Limb (tissue), 2 donors: Measurements from ENCODE around the gene KATNAL2.
"Not testable (repeated sequence)": the region's sequence is repeated elsewhere in the genome, so short reads cannot be mapped to it uniquely, and the experiment has no call there.

Experiments
- DNase-seq, 2 donors: peaks; one replicate each; pipeline ENCODE4 v3.0.0-alpha.2; 2016; ENCODE audit errors: extremely low spot score in 2 of 2

The KATNAL2 gene

DNA sequence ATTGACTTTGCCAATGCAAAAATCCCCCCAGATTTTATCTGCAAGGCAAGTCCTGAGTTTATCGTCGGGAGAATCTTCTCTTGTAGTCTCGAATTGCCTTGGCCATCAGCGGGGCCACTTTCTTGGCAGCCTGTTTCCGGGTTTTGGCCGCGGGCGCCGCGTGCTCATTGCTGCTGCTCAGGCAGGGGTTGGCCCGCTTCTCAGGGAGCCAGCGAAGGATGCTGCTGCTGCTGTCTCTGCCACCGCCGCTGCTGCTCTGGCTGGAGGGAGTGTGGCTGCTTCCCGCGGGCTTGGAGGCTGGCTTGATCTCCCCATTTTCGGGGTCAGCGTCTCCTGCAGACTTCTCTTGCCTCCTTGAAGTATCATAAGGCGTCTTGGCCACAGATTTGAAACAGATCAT is 115.5 kb downstream of the KATNAL2 start:
- no peak for DNase-seq

DNA sequence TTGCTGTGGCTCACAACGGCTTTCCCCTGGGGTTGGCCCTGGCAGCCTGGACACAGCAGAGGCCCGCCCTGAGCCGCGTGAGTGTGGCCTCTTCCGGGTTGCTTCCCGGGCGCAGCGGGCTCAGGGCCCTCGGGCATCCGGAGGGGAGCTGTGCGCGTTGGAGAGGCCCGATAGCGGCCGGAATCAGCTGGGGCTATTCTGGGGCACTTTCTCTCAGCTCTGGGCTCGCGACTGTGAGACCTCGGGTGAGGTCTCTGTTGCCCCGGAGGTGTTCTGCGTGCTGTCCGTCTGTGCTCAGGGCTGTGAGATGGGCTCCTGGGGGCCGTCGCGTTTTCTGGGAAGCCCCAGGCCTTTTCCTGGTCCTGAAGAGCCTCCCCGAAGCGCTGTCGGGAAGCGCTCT is 117.2 kb downstream of the KATNAL2 start:
- not testable (repeated sequence) for DNase-seq

DNA sequence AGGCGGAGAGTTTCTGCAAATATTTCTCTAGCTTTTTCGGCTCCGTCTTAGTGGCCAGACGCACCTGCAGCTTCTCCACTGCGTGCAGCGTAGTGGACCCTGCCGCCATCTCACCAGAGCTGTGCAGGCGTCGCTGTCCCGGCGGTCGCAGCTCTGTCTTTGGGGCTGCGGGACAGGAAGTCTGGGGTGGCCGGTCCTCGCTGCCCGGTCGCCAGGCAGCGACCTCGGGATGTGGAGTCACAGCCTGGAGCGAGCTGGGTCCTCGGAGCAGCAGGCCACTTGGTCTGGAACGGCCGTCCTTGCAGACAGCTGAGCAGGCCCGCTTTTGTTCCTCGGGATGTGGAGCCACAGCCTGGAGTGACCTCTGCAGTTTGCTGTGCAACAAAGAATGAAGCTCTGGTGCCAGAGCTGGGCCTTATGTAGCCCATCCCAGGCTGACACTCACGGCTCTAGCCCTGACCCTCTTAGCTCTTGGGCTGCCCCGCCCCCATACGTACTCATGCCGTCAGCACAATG is 117.8 kb downstream of the KATNAL2 start, which contains the start of gene ELOA2:
Gene ELOA2 (minus strand): TSS at position 466 of the 516 bp plus-strand sequence. CDS start 357 bp downstream, at position 109.
- DNase-seq: no peak

DNA sequence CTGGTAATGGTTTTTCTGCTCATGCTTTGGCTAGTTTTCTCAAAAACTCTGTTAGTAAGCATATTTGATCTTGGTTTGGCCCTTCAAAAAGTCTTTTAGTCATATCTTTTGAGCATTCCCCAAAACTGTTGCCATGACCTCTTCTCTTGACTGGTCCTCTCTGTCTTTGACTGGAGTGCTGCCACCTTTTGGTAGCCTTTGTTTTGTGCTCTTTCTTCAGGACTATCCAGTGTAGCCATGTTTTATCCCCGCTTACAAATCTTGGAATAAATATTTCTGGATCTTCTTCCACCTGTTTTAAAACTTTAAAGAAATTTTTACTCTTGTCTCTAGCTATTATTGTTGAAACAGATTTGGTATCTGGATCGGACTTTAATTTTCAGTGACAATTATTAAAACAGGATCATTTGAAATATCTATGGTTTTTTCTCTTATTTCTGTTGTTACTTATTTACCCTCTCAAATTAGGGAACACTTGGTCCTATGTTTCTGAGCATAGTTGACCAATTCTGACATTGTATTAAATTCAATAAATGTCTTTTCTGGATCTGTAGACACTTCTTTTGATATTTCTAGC is 119.0 kb downstream of the KATNAL2 start:
- DNase-seq: no peak

DNA sequence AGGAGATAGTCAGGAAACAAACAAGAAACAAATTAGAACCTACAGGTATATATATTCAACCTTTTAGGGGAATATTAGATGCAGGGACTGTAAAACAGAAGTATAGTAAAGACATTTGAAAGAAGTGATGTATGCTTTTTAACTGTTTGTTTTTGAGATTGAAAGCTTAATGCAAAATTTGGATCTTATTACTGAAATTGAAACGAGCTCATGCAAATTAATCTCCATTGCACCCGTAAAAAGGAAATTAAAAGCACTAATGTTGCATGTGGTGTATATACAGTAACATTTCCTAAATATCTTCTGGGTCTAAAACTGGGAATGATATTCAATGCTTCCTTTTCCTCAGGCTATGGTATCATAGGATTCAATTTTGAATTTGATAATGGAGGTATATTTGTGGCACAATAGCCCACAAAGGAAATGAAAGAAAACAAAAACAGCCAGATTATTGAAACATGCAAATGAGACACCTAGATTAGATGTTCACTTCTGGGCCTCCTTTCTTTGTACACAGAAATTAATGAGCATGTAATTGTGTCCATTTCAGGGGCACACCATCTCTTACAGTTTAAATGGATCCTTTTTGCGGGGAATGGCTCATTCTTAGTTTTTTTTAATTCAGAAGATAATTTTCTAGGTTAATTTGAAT is 119.7 kb downstream of the KATNAL2 start:
- no peak for DNase-seq

DNA sequence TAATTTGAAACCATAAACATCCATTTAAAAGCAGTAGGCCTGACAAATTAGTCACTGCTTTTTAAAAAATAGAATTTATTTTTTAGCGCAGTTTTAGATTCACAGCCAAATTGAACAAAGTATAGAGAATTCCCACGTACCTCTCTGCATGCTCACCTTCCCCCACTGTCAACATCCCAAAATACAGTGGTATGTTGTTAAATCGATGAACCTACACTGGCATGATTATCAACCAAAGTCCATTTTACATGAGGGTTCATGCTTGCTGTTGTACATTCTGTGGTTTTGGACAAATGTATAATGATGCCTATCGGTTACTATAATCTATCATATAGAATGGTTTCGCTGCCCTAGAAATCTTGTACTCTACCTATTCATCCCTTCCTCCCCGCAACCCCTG is 123.6 kb downstream of the KATNAL2 start:
- DNase-seq: no peak

DNA sequence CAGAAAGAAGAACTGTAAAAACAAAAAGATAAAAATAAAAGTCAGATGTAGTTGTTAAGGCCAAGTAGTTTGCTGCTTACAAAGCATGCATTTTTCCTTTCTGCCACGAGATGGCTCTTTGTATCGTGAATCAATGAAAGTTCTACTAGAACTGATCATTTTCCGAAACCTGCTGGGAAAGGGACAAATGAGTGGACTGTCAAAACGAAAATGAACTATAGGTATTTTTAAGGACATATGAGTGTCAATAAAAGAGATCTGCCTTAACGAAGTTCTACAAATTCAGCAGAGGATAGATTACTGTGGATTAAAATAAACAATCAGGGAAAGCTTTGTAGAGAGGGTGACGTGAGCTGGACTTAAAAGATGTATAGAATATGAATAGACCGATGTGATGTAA is 133.1 kb downstream of the KATNAL2 start:
- DNase-seq: peak in 1 of 2 donors; percentile 38

DNA sequence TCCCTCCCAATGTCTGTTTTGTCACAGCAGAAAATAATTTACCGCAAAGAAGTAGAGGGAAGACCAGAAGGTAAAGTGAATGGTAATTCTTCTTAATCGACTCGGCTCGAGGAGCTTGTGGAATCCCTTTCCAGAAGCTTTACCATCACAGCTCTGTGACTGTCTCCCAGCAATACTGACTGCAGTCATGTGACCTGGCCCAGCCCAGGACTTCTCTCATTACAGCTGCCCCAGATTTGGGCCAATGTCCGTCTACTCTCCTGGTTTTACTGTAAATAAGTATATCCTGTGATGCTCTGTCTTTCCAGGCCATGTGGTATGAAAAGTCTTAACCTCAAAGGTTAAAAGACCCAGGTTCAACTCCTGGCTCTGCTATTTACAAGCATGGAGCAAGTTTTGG is 137.0 kb downstream of the KATNAL2 start:
- DNase-seq: no peak

DNA sequence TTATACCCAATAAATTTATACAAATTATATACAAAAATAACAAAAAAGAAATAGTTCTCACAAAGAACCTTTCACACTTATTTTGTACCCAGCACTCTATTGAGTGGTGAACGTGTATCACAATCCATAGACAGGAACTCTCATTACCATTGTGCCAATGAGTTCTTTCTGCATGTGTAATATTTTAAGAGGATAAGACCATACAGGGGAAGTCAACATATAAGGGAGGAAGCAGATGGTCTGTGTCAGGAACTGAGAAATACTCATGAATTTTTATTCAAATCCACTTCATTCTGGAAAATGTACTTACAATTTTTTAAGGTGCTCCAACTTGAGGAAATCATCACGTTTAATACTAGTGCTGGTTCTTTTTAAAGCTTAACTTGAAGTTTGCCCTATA is 145.1 kb downstream of the KATNAL2 start:
- no peak for DNase-seq

DNA sequence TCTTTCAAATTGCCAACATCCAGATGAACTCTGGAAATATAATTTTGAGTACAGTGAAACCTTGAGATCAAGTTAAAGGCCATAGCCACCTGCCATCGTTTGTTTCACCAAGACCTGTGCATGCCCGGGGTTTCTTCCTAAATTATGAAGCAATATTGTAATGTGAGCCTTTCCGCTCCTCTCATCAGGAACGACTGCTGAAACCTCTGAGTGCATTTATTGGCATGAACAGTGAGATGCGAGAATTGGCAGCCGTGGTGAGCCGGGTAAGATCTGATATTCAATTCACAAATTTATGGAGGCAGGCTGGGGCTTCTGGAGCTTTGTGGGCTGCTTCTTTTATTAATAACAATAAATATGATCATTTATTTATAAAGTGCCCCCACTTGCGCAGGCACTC is 145.7 kb downstream of the KATNAL2 start:
- no peak for DNase-seq

DNA sequence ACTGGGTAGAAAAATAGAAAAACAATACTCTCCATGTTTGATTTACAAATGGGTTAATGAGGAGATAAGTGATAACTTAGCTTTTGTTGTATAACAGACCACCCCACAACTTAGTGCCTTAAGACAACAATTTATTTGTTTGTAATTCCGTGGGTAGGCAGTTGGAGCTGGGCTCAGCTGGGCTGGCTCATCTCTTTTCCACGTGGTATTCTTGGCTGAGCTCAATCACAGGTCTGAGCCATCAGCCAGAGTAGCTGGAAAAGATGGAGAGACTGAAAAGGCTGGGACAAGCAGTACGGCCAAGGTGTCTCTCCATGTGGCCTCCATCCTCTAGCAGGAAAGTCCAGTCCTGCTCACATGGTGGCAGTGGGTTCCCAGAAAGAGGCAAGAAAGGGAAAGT is 150.2 kb downstream of the KATNAL2 start:
- DNase-seq: no peak

DNA sequence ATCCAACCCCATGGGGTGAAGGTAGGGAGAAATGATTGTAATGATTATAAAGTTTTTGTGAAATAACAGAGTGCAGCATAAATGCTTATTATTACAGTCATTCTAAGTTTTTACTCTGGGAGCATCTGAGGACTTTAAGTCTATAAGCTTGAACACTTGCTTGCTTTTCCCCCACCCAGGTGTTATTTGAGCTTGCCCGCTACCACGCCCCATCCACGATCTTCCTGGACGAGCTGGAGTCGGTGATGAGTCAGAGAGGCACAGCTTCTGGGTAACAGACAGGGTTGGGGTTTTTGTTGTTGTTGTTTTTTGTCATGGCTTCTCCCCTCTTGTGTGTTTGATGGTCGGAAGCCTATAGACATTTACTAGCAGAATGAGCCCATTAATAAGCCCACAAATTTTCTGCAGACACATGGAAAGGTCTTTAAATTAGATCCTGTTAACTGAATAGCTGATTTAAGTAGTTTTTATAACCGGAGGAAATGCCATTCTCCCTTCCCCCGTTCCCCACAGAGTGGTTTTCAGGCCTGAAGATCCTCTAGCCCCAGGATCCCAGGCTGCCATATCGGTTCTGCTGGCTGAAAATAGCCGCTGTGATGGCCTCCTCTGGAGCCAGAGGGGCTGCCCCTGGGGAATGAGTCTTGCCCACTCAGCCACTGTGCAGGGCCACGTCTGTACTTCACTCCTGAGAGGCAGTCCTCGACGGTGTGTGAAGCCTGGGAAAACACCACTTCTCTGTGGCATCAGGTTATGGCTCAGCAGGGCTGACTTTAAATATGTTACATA is 157.9 kb downstream of the KATNAL2 start:
- no peak for DNase-seq

DNA sequence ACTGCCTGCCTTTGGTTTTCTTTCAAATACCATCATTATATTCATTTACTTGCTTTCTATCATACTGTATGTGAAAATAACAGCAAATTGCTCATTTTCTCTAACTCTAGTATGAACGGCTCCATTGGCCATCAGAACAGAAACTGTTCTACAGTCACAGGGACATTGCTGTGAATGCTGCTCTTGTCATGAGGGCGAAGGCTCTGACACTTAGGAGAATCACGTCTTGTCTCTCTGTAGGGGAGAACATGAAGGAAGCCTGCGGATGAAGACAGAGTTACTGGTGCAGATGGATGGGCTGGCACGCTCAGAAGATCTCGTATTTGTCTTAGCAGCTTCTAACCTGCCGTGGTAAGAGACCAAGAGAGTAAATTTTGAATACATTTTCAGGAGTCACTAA is 159.7 kb downstream of the KATNAL2 start:
- no peak for DNase-seq

DNA sequence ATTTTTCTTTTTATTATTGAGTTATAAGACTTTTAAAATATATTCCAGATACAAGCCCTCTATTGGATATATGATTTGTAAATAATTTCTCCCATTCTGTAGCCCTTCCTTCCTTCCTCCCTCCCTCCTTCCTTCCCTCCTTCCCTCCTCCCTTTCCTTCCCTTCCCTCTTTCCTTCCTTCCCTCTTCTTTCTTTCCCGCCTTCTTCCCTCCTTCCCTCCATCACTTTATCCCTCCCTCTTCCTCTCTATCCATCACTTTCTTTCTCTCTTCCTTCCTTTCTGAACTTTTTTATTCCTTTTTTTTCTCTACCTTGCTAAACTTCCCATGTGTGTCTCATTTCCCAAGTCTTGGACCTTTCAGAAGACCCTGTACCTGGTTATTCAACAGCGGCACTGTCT is 163.5 kb downstream of the KATNAL2 start:
- no peak for DNase-seq

DNA sequence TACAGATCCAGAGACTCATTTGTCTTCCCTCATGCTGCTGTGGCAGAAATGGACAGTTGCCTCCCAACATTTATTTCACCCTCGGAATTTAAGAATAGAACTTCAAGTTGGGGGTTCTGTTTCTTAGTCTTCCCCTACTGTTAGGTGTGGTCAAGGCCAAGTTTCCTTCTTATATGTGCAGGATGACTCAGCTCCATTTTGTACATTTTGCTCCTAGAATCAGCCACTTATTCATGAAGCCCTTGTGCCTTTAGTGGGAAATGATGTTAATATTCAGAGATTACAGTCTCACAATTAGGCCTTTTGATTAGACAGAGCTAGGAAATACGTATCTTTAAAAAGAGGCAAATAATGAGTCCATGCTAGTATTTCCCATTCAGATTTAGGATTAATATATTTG is 164.2 kb downstream of the KATNAL2 start:
- DNase-seq: no peak

DNA sequence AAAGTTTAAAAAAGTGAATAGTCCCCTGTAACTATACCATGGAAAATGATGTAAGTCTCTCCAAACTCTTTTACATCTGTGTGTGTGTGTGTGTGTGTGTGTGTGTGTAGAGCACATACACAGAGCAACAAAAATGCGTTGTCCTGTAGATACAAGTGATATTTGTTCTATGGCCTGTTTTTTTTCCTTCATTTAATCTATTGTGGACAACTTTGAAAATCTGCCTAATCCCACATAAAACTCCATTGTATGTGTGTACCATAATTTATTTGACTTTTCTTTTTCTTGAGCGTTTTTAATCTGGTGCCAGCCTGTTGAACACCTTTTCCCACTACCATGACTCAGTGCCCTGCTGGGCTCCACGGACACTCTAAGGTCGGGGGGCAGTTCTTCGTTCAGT is 170.3 kb downstream of the KATNAL2 start:
- no peak for DNase-seq

DNA sequence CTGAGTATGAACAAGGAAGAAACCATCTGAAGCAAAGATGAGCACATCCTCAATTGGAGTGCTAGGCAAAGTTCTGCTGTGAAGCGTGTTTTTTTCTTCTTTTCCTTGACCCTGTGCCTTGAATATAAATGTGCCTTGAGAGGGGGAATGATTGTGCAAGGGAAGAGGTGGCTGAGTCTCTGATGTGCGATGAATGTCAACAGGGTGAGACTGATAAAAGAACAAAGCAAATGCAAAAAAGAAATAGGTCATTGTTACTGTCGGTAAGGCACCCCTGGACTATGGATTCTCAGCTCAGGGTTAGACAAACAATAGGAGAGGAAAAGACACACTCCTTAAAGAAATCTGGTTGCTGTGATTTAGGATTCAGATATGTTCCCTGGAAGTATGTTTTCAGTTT is 178.4 kb downstream of the KATNAL2 start:
- no peak for DNase-seq

DNA sequence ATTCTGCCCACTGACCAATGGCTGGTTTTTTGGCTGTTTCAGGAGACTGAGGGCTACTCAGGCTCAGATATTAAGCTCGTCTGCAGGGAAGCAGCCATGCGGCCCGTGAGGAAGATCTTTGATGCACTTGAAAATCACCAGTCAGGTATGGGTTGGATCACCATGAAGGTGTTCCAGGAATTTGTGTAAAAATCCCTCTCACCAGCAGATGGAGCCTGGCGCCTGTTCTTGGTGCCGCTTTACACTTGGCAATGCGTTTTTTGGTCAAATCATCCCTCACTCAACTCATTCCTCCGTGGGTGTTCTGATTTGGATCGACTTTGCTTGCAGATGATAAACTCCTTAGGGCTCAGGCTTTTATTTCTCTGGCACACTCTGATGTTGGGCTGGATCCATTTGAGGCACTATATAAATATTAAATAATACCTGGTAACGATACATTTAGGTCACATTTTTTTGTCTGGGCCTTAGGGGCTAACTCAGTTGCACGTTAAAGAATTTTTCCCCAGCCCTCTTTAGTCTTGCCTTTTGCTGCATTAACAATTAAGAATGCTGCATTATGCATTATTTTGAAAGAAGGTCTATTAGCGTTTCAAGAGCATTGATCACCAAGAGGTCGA is 182.9 kb downstream of the KATNAL2 start:
- DNase-seq: peak; percentile 30 to 71

DNA sequence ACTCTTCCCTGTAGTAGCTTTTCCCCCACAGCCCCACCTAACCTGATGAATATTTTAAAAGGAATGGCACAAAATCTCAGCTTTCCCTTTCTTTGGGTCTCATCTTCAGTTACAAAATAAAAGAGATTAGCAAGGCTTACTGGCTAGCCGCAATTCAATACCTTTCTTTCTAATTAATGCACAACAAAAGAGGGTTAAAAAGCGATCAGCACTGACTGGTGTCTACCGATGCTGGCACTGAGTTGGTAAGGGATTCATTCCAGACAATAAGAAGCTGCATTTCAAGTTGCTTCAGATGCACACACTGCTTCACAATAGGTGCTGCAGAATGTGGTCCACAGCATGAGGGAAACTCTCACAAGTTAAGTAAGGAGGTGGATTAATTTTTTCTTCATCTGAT is 191.0 kb downstream of the KATNAL2 start:
- no peak for DNase-seq

DNA sequence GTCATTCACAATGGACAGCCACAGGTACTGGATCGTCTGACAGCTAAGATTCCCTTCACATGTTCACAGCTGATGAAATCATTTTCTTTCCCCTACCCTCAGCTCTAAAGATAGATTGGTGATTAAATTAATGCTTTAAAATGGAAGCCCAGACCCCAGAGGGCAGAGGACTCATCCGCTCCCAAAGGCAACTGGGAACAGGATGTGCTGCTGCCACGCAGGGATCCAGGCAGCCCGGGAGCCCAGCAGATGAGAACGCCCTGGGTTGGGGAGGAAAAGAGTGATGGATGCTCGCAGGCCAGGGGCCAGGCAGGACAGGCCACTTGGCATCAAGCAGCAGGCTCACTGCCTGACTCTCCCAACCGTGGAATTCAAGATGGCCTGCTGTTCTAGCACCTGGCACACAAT is 191.6 kb downstream of the KATNAL2 start:
- DNase-seq: no peak

DNA sequence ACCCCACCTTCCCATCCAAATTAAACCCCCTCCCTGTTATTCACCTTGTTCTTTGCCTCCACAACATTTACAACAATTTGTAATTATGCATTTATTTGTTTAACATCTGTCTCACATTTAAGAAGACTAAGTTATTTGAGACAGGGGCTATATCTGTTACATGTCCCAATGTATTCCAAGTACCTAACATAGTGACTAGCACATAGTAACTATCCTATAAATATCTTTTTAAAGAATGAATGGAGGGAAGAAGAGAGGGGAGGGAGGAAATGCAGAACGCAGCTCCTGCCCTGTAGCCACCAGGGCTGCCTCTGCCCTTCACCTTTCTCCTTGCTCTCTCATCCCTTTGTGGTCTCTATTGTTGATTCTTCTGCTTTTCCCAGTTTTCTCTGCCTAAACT is 192.3 kb downstream of the KATNAL2 start:
- DNase-seq: no peak
